DMS 273 (cell line): ENCODE data around the gene IL1F10.
A peak's percentile ranks its signal among the peaks of the same experiment; 100 is the strongest.
"Not testable (repeated sequence)": the region's sequence is repeated elsewhere in the genome, so short reads cannot be mapped to it uniquely, and the experiment has no call there.

Experiments
- DNase-seq: peaks from one replicate; lab custom pipeline; 2025; ENCODE audit not compliant: unreplicated experiment; lab: John Stamatoyannopoulos, UW

The IL1F10 gene

DNA sequence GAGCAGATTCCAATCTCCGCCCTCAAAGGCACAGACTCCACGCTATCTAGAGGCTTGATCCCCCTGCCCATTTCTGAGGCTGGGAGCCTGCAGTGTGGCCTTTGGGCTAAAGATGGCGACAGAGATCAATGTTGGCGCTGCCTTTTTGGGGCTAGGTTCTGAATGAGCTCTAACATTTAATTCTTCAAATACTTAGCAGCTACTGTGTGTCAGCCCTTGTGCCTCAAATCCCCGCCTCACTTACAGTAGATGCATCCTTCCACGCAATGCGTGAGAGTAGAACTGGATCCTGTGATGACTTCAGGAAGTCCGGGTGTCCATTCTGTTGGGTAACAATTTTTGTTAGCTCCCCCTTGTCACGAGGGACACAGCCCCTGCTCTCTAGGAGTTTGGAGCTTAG lies 12.4 kb downstream of the IL1F10 start:
- peak; percentile 64 for DNase-seq

DNA sequence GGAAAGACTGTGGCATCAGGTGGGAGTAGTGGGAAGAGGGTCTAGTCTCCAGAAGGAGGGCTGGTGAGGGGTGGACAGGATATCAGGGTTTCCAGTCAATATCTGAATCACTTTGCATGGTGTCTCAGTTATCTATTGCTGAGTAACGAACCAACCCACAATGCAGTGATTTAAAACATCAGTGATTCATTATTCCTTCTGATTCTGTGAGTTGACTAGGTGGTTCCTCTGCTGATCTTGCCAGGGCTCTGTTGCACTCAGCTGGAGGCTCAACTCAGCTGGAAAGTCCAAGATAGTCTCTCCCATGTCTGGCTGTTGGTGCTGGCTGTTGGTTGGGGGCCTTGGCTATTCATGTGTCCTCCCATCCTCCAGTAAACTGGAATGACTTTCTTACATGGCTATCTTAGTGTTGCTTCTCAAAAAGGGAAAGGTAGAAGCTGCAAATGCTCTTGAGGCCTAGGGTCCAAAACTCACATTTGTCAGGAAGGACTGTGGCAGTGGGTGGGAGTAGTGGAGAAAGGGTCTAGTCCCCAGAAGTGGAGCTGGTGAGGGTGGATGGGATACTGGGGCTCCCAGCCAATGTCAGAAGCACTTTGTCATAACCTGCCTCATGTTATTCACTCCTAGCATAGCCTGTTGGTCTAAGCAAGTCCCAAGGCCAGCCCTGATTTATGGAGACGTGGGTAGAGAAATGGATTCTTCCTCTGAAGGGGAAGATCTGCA lies 13.9 kb downstream of the IL1F10 start:
- no peak for DNase-seq

DNA sequence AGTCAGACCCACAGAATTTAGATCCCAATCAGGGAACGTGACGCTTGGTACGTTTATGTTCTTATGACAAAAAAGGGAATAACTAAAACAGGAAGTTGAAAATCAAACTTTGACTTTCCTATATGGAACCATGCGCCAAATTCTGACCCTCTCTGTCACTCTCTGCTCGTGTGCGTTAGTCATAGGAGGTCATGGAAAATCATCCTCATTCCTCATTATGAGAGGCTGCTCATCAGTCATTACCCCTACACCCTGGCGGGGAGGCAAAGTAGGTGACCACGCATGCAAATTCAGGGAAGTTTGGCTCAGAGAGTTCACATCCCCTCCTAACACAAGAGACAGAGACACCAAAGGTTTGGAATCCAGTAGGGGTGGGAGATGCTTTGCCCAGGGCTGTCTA lies 15.5 kb downstream of the IL1F10 start:
- no peak for DNase-seq

DNA sequence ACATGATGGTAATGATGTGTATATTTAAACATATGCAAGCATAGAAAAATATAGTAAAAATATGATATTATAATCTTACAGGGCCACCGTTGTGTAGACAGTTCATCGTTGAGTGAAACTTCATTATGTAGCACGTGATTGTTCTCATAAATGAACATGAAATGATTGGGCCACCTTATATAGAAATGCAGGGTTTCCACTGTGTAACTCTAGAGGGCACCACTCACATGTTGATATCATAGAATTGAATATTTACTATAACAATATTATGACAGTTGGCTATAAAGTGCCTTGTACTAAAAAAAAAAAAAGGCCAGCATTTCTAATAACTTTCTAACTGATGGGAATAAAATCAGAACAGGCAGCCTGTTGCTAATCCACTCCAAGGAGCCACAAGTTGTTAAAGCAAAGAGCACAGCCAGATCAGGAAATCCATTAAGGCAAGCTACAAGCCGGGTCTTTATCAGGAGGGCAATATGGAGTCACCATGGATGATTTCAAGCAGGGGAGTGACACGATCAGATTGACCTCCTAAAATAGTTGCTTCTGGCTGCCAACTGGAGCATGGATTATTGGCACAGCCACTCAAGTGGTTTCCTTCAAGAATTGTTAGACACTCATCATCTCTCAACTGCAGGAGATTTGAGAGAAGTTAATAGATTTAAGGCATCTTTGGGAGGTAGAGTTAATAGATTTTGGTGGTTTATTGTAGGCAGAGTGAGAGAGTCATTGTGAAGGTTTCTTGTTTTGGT lies 16.7 kb downstream of the IL1F10 start:
- DNase-seq, result peak; percentile 24

DNA sequence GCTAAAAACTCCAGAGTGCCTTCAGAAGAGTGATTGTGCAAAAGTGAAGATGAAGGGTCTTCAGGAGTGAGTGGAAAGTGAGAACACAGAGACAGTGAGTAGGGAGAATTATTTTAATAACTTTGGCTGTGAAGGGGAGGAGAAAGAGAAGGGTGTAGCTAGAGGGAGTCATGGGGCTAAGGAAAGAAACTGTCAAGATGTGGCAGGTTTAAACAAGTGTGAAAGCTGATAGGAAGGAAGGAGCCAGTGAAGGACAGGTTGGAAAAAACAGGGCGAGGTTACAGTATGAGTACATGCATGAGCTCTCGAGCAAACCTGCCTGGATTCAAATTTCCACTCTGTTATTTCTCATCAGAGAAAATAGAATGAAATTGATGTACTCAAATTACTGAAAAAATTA lies 17.8 kb downstream of the IL1F10 start:
- no peak for DNase-seq

DNA sequence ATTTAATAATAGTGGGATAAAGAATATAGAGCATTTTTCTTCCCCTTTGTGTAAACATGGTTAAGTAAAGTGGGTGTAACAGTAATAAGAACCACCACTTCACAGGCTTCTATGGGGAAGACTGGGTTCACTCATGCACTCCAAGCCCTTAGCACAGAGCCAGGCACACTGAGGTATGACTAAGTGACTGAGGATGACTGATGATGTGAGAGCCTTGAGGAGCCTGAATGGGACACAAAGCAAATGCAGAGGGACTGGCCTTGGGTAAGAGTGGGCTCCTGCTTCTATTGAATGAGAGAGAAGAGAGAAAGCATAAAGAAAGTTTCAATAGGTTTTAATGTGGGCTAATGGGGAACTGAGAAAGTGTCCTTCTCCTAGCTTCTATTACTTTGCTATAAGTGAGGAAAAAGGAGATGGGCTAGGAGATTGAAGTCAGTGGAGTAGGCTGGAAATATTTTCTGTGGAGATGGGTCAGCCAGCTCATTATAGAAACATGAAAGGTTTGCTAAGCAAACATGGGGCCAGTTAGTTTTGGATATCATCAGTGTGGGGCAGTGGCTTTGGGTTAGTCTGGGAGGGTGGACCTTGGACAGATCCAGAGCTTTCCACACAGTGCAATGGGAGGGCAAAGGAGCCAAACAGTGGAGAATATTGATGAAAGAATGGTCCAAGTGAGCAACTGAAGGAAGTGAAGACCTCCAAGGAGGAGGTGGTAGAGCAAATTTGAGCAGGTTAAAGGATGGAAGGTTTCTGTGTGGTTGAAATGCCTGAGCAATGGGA lies 20.6 kb downstream of the IL1F10 start:
- no peak for DNase-seq

DNA sequence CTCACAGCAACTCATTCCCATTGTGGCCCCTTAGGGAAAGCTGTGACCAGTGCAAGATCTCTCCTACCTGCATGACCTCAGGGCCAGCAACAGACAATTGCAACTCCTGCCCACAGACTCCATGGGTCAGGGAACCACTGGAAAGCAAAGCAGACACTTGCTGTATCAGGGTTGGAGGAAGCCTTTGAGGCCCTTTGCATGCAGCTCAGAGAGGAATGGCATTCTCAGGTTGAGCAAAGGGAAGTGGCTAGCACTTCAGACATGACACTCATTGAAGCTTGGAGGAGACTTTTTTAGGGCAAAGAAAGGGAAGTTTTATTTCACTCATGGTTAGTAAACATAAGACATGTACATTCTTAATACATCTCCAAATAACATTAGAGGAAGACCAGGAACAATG lies 22.1 kb downstream of the IL1F10 start:
- DNase-seq, result no peak

DNA sequence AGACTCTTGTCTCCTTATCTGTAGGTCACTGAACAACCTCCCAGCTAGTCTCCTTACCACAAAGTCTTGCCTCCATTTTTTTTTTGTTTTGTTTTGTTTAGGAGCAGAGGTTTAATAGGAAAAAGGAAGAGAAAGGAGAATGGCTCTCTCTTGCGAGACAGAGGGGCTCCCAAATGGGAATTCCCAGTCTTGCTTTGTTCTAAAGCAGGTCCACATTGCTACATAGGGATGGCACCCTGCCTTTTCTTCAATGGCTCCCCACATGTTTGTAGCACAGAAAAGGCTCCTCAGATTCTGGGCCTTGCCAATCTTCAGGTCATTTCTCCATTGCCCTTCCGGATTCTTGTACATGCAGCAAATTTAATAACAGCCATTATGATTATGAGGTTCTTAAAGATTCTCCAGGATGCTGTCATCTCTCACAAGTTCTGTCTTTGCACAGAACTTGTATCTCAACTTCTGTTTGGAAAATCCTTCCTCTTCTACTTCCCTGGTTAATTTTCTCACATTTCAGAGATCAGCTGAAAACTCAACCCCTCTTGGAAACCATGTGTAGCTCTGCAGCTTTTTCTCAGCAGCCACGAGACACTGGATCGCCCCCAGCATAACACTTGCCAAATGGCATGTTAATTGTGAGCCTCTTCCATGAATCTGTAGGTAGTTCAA lies 23.6 kb downstream of the IL1F10 start:
- no peak for DNase-seq

DNA sequence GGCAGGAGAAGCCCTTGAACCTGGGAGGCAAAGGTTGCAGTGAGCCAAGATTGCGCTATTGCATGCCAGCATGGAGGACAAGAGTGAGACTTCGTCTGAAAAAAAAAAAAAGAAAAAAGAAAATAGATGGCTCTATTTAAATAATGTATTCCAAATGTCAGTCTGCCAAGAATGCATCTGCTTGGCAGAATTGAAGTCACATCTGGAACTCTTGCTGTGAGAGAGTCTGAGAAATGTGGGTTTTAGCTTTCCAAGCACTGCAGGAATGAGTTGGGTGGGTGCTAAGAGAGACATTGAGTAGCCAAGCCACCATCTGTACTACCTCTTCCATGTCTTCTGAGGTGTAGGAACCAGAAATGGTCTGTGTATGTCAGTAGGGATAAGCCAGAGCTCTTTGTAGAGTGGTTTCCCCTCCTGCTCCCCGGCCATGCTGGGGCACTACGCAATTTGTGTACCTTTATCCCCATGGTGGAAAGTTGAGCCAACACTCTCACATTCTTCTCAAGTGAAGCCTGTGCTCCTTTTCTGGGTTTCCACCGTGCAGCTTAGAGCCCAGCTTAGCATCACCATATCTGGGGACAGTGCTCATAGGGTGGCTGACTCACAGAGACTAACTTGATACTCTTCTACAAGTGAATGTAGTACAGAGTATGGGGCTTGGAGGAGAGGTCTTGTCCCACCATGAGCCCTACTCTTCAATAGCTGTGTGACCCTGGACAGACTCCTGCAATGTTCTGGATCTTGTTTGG lies 25.3 kb downstream of the IL1F10 start:
- DNase-seq, result no peak

DNA sequence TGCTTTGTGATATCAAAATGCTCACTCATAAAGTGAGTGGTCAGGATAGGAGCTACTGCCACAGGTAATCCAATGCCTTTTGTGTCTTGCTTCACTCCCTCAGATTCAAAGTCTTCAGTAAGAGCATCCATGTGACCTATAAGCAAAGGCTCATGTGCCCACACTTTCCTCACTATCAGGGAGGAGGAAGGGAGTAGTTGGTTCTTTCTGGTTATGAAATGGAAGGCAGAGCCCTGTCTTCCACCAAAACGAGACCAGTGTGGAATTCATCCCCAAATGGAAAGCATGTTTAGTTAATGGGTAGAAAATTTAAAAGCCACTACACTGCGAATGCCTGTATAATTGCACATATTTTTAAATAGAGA lies 25.8 kb downstream of the IL1F10 start:
- no peak for DNase-seq

DNA sequence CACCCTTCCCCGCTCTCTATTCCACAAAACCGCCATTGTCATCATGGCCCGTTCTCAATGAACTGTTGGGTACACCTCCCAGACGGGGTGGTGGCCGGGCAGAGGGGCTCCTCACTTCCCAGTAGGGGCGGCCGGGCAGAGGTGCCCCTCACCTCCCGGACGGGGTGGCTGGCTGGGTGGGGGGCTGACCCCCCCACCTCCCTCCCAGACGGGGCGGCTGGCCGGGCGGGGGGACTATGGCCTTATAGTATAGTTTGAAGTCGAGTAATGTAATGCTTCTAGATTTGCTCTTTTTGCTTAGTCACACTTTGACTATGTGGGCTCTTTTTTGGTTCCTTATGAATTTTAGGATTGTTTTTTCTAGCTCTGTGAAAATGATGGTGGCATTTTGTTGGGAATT lies 28.5 kb downstream of the IL1F10 start:
- DNase-seq, result not testable (repeated sequence)

DNA sequence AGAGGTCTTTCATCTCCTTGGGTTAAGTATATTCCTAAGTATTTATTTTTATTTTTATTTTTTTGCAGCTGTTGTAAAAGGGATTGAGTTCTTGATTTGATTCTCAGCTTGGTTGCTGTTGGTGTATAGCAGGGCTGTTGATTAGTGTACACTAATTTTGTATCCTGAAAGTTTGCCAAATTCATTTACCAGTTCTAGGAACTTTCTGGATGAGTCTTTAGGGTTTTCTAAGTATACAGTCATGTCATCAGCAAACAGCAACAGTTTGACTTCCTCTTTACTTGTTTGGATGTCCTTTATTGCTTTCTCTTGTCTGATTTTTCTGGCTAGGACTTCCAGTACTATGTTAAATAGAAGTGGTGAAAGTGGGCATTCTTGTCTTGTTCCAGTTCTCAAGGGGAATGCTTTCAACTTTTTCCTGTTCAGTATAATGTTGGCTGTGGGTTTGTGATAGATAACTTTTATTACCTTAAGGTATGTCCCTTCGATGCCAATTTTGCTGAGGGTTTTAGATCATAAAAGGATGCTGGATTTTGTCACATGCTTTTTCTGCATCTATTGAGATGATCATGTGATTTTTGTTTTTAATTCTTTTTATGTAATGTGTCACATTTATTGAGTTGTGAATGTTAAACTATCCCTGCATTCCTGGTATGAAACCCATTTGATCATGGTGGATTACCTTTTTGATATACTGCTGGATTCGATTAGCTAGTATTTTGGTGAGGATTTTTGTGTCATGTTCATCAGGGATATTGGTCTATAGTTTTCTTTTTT lies 29.3 kb downstream of the IL1F10 start:
- DNase-seq, result not testable (repeated sequence)

DNA sequence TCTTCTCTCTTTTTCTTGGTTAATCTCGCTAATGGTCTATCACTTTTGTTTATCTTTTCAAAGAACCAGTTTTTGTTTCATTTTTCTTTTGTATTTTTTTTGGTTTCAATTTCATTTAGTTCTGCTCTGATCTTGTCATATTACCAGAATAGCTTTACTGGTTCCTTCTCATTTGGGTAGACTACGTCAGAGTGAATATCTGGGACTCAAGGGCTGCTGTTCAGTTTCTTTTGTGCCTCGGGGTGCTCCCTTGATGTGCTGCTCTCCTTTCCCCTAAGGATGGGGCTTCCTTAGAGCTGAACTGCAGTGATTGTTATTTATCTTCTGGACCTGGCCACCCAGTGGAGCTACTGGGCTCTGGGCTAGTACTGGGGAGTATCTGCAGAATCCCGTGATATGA lies 30.3 kb downstream of the IL1F10 start:
- no peak for DNase-seq

DNA sequence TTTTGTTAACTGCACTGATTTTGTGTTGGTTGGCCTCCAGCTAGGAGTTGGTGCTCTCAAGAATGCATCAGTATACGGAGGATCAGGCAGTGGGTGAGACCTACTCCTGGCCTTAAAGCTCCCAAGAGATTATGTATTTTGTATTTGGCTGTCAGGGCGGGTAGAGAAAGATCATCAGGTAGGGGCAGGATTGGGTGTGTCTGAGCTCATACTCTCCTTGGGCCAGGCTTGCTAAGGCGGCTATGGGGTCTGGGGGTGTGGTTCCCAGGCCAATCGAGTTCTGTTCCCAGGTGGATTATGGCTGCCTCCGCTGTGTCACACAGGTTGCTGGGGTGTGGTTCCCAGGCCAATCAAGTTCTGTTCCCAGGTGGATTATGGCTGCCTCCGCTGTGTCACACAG lies 30.8 kb downstream of the IL1F10 start:
- DNase-seq, result no peak

DNA sequence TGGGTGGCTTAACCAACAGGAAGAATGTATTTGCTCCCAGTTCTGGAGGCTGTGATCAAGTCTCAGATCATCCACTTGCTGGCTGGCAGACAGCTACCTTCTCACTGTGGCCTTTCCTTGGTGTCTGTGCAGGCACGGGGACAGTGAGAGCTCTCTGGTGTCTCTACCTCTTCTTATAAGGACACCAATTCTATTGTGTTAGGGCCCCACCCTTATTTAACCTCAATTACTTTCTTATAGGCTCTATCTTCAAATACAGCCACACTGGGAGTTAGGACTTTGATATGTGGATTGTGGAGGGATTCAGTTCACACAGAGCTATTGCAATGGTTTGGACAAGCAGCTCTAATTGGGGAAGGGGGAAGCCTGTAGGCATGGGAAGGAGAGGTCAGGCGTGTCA lies 34.4 kb downstream of the IL1F10 start:
- DNase-seq, result no peak

DNA sequence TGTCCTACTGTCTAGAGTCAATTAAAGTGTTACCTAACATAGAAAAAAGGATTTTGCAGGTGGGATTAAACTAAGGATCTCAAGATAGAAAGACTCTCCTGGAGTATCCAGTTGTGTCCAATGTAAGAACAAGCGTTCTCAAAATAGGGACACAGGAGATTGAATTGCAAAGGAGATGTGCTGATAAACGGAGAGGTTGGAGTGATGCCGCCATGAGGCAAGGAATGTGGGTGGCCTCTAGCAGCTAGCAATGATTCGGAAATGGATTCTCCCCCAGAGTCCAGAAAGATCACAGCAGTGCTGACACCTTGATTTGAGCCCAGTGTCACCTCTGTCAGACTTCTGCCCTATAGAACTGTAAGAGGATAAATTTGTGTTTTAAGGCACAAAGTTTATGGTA lies 35.5 kb downstream of the IL1F10 start:
- no peak for DNase-seq

DNA sequence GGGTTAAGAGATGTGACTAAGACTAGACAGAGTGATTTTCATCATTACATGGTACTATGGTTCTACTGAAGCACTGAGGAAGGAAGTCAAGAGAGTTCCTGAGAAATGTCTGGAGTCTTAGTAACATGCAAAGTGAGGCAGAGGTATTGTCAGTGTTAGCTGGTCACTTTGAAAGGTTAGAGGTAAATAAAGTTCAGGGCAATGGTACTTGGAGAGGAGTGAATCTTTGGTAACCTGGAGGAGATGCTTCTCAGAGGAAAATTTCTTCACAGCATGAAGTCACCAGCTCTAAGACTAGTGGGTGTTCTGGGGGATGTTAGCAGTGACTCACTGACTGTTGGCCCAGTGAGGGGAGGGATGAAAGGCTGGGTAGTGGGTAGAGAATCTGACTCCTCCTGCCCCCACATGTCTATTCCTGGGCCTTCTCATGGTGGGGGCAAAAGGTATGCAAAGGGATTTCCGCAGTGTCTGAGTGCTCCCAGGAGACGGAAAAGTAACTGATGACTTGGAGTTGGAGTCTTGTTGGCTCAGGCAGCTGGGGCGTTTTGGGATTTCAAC lies 36.4 kb downstream of the IL1F10 start:
- no peak for DNase-seq

DNA sequence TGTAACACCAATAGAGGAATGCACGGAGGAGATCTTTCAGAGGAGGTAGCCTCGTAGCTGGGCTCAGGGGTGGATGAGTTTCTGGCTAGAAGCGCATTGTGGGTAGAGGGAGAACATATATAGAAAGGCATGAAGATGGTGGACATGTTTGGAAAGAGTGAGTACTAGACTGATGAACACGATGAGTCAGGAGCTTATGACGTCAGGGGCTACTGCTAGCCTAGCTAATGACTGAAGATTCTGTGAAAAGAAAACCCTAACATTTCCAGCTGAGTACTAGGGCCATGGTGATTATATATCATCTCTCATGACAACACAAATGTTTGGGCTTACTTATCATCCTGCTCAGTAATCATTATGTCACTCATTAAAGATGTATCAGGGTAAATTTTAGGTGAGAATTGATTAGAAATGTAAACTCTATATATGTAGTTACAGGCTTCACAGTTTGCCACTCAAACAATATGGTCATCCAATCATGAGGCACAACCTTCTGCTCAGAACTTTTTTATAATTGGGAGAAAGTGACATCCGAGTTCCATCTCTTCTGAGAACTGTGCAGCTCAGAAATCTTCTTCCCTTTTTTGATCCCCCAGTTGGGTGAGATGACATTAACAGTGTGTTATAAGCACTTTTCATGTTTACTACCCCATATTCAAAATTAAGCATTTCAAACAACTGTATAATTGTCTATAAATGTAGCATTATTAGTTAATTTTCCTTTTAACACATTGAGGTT lies 37.4 kb downstream of the IL1F10 start:
- DNase-seq, result no peak

DNA sequence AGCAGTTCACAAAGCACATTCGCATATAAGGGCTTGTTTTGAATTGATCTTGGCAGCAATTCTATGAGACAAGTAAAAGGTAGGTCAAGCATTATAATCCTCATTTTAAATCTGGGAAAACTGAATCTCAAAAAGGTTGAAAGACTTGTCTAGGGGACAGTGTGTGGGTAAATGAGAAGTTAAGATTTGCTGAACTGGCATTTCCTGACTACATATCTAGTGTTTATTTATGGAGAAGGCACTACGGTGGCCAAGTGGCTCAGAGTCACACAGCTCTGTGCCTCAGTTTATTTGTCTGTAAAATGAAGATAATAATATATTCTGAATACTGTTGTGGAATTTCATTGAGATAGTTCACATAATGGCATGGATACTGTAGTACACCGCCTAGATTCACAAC lies 43.4 kb downstream of the IL1F10 start:
- DNase-seq, result no peak
